ENCODE data around the gene KRCC1.

- no peak for TF ChIP-seq CTCF (IDR thresholded peaks at IDR 0.05; ENCODE audit: insufficient read depth, low read length, poor library complexity, severe bottlenecking)
- no peak for TF ChIP-seq EZH2phosphoT487 (conservative IDR thresholded peaks at IDR 0.05; ENCODE audit: low read length)
Observed at GRCh38 chr2:88053296-88053695, 2.3 kb downstream of the KRCC1 start.

All from SU-DHL-6 (cell line).